Mammary epithelial cell (primary cell): ENCODE results near the gene PRH1.

Source experiments
- EZH2 ChIP-seq: IDR thresholded peaks from 2 replicates; pipeline ENCODE4 v1.6.1; 2012; ENCODE audit warnings: low read length, inconsistent platforms, borderline replicate concordance
- TF ChIP-seq, protein P1 (sequence below), 2 donors: IDR thresholded peaks in 1 of 2; conservative IDR thresholded peaks in 1 of 2; 2 replicates each; pipeline ENCODE4 v1.5.1; 2011 to 2012; ENCODE audit warnings: inconsistent platforms in 2 of 2, low read length in 2 of 2, mild to moderate bottlenecking in 2 of 2, control low read depth in 1 of 2, low read depth in 1 of 2; ENCODE audit not compliant: insufficient read depth in 1 of 2; ENCODE audit errors: extremely low read depth in 1 of 2

DNA sequence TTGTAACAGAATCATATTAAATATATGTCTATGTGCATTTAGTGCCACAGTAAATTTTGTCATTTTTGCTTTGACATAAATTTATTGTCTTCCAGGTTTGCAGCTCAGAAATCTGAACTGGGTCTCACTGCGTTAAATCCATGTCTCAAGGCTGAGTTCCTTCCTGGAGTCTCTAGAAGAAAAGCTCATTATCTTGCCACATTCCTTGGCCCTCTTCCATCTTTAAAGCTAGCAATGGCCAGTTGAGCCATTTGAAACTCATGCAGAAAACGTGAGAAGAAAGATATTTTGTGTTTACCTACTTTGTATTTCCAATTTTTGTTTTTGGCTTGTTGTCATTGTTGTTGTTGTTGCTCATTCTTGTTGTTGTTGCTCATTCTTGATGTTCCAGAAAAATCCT lies 10.7 kb downstream of the PRH1 start:
- TF ChIP-seq, protein P1, sequence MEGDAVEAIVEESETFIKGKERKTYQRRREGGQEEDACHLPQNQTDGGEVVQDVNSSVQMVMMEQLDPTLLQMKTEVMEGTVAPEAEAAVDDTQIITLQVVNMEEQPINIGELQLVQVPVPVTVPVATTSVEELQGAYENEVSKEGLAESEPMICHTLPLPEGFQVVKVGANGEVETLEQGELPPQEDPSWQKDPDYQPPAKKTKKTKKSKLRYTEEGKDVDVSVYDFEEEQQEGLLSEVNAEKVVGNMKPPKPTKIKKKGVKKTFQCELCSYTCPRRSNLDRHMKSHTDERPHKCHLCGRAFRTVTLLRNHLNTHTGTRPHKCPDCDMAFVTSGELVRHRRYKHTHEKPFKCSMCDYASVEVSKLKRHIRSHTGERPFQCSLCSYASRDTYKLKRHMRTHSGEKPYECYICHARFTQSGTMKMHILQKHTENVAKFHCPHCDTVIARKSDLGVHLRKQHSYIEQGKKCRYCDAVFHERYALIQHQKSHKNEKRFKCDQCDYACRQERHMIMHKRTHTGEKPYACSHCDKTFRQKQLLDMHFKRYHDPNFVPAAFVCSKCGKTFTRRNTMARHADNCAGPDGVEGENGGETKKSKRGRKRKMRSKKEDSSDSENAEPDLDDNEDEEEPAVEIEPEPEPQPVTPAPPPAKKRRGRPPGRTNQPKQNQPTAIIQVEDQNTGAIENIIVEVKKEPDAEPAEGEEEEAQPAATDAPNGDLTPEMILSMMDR (conservative IDR thresholded peaks at IDR 0.05 in 1 of 2, IDR thresholded peaks at IDR 0.05 in 1 of 2; ENCODE audit: extremely low read depth in 1 of 2, insufficient read depth in 1 of 2, low read depth in 1 of 2, low read length in 2 of 2) = no peak
- no peak for TF ChIP-seq EZH2
